GM23338 (cell line): ENCODE data around the gene HSD17B2. TPM values are rescaled to one million over a fixed set of nuclear protein-coding genes. Genes with fewer than 3 reads are reported as not detected.

Source experiments
- ATAC-seq: fragments of 200-7000 bp; cut with Tn5 transposase; 3 replicates; pipeline ENCODE4 v1.9.1; 2020
- DNase-seq: peaks from one replicate; pipeline ENCODE4 v3.0.0-alpha.2; 2015; ENCODE audit warnings: low spot score
- H2AFZ ChIP-seq: fragments of 200-600 bp; sonication (generic); 2 replicates; pipeline ENCODE4 v1.8.0; 2016; ENCODE audit warnings: antibody characterized with exemption, mild to moderate bottlenecking, moderate library complexity
- H3F3A ChIP-seq: fragments of 200-600 bp; sonication (generic); replicated peaks from 2 replicates; pipeline ENCODE4 v1.8.0; 2017; ENCODE audit warnings: antibody characterized with exemption, mixed run types, low read depth
- H3K27ac ChIP-seq: fragments of 200-600 bp; sonication (generic); 2 replicates; pipeline ENCODE4 v1.6.1; 2016; ENCODE audit warnings: low read depth
- H3K27me3 ChIP-seq: fragments of 200-600 bp; sonication (generic); 2 replicates; pipeline ENCODE4 v1.8.0; 2016; ENCODE audit warnings: mild to moderate bottlenecking, mixed run types, moderate library complexity; ENCODE audit not compliant: insufficient read depth
- H3K36me3 ChIP-seq: fragments of 200-600 bp; sonication (generic); 2 replicates; pipeline ENCODE4 v1.8.0; 2016; ENCODE audit warnings: mild to moderate bottlenecking; ENCODE audit not compliant: insufficient read depth
- H3K4me1 ChIP-seq: fragments of 200-600 bp; sonication (generic); 2 replicates; pipeline ENCODE4 v1.8.0; 2016; ENCODE audit warnings: mild to moderate bottlenecking, moderate library complexity; ENCODE audit not compliant: insufficient read depth
- H3K4me2 ChIP-seq: fragments of 200-600 bp; sonication (generic); 2 replicates; pipeline ENCODE4 v1.7.1; 2017; ENCODE audit warnings: mixed run types
- H3K4me3 ChIP-seq: fragments of 200-600 bp; sonication (generic); 2 replicates; pipeline ENCODE4 v1.6.1; 2016; ENCODE audit warnings: mixed run types
- H3K79me2 ChIP-seq: fragments of 200-600 bp; sonication (generic); replicated peaks from 2 replicates; pipeline ENCODE4 v1.8.0; 2017; ENCODE audit warnings: mild to moderate bottlenecking; ENCODE audit not compliant: insufficient read depth
- H3K9me2 ChIP-seq: fragments of 200-600 bp; sonication (generic); 2 replicates; pipeline ENCODE4 v1.8.0; 2017; ENCODE audit not compliant: insufficient read depth
- H4K20me1 ChIP-seq: fragments of 200-600 bp; sonication (generic); replicated peaks from 2 replicates; pipeline ENCODE4 v1.8.0; 2017; ENCODE audit warnings: mild to moderate bottlenecking; ENCODE audit not compliant: insufficient read depth
- H3K27ac Mint-ChIP-seq: 2 replicates; pipeline ENCODE4 v1.8.0; 2020; ENCODE audit warnings: inconsistent platforms, mild to moderate bottlenecking, moderate library complexity, mixed read lengths
- H3K27me3 Mint-ChIP-seq: 3 replicates; pipeline ENCODE4 v1.8.0; 2022; ENCODE audit warnings: low read depth, mild to moderate bottlenecking, moderate library complexity, mixed read lengths, inconsistent platforms; ENCODE audit not compliant: insufficient read depth, poor library complexity
- H3K36me3 Mint-ChIP-seq: 3 replicates; pipeline ENCODE4 v1.8.0; 2021; ENCODE audit warnings: low read depth, mild to moderate bottlenecking, inconsistent platforms, moderate library complexity, mixed read lengths
- H3K4me1 Mint-ChIP-seq: 3 replicates; pipeline ENCODE4 v1.8.0; 2020; ENCODE audit warnings: mild to moderate bottlenecking, inconsistent platforms, mixed read lengths
- H3K4me3 Mint-ChIP-seq: 3 replicates; pipeline ENCODE4 v1.8.0; 2021; ENCODE audit warnings: moderate library complexity, mild to moderate bottlenecking, inconsistent platforms, mixed read lengths
- H3K9me3 Mint-ChIP-seq: 3 replicates; pipeline ENCODE4 v1.8.0; 2020; ENCODE audit warnings: moderate library complexity, mild to moderate bottlenecking, inconsistent platforms, mixed read lengths
- CREB1 ChIP-seq: fragments of 250-450 bp; sonication (Bioruptor Pico); IDR thresholded peaks from 2 replicates; pipeline ENCODE4 v1.5.0; 2020; ENCODE audit warnings: low read depth, mild to moderate bottlenecking, moderate library complexity
- EZH2 ChIP-seq: fragments of 200-600 bp; sonication (generic); IDR thresholded peaks from one replicate; pipeline ENCODE4 v1.8.0; 2017; ENCODE audit warnings: antibody characterized with exemption, mild to moderate bottlenecking, low read depth; ENCODE audit not compliant: unreplicated experiment
- EZH2phosphoT487 ChIP-seq: fragments of 200-600 bp; sonication (generic); IDR thresholded peaks from one replicate; pipeline ENCODE4 v1.8.1; 2018; ENCODE audit warnings: antibody characterized with exemption; ENCODE audit not compliant: unreplicated experiment
- JUNB ChIP-seq: IDR thresholded peaks from one replicate; pipeline ENCODE4 v1.6.1; 2016; ENCODE audit warnings: antibody characterized with exemption; ENCODE audit not compliant: unreplicated experiment
- NANOG ChIP-seq: IDR thresholded peaks from 2 replicates; pipeline ENCODE4 v1.6.1; 2016; ENCODE audit warnings: antibody characterized with exemption, borderline replicate concordance
- POLR2AphosphoS5 ChIP-seq: IDR thresholded peaks from 2 replicates; pipeline ENCODE4 v1.6.1; 2016; ENCODE audit warnings: antibody characterized with exemption, low read depth
- REST ChIP-seq: IDR thresholded peaks from one replicate; pipeline ENCODE4 v1.6.1; 2018; ENCODE audit warnings: antibody characterized with exemption; ENCODE audit not compliant: unreplicated experiment
- STAT1 ChIP-seq: IDR thresholded peaks from one replicate; pipeline ENCODE4 v1.6.1; 2016; ENCODE audit warnings: antibody characterized with exemption; ENCODE audit not compliant: unreplicated experiment
- ZNF114 ChIP-seq: fragments of 250-450 bp; sonication (Bioruptor Pico); IDR thresholded peaks from 2 replicates; pipeline ENCODE4 v1.5.0; 2020; ENCODE audit warnings: mild to moderate bottlenecking, moderate library complexity
- polyA plus RNA-seq: library from polyadenylated mRNA; unstranded; fragments of >200 nt; fragmentation: Nextera tagmentation; extraction: Ambion mirVana; gene quantifications from 2 replicates; pipeline ENCODE4 v1.2.1, GENCODE V29; 2016
- total RNA-seq: library from RNA; depleted of rRNA; stranded (reverse); fragments of >200 nt; shearing (Covaris generic); gene quantifications from 2 replicates; pipeline ENCODE4 v1.2.3, GENCODE V29; 2014
- TF ChIP-seq, protein P1 (sequence below): fragments of 250-450 bp; sonication (Bioruptor Pico); IDR thresholded peaks from 2 replicates; pipeline ENCODE4 v1.5.0; 2020; ENCODE audit warnings: mild to moderate bottlenecking, moderate library complexity

HSD17B2 gene
- total and polyA plus RNA-seq, 2 experiments from 2014 or later: 0.29 TPM; not detected in 1

DNA sequence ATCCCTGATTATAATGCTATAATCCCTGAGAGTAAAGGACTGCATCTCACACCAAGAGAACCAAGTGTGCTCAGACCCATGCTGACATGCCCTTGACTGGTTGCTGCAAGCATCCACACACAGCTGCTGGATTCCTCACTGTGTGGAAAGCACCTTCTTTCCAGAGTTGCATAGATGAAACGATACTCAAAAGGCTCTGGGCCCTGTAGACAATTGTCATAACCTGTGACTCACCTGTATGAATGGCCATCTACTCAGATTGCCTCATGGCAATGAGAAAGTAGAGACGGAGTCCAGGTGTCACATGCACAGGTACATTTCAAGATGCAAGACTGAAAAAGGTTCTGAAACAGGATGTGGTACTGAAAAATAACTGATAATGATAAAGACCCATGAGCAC lies 76.9 kb downstream of the HSD17B2 start:
- Histone ChIP-seq H3K4me2 (no peak overlapping the region), H4K20me1 (no peaks in the 10 kb centered on the region), H2AFZ (no peak overlapping the region), H3K9me2 (no peaks in the 10 kb centered on the region; the same call in 1 of the 2 replicates), H3K27ac (no peak overlapping the region), H3K79me2 (no peaks in the 10 kb centered on the region), H3K4me3 (no peak overlapping the region), H3K4me1 (no peaks in the 10 kb centered on the region), H3K36me3 (no peaks in the 10 kb centered on the region), H3K27me3 (no peaks in the 10 kb centered on the region), H3F3A (no peaks in the 10 kb centered on the region)
- no peak for TF ChIP-seq STAT1
- TF ChIP-seq EZH2phosphoT487: no peak
- TF ChIP-seq REST: no peak
- no peak for TF ChIP-seq CREB1 (CRISPR knock-in tag)
- no peak for TF ChIP-seq POLR2AphosphoS5
- no peak for TF ChIP-seq EZH2
- TF ChIP-seq NANOG: no peak
- TF ChIP-seq ZNF114 (CRISPR knock-in tag): no peak
- TF ChIP-seq, protein P1, sequence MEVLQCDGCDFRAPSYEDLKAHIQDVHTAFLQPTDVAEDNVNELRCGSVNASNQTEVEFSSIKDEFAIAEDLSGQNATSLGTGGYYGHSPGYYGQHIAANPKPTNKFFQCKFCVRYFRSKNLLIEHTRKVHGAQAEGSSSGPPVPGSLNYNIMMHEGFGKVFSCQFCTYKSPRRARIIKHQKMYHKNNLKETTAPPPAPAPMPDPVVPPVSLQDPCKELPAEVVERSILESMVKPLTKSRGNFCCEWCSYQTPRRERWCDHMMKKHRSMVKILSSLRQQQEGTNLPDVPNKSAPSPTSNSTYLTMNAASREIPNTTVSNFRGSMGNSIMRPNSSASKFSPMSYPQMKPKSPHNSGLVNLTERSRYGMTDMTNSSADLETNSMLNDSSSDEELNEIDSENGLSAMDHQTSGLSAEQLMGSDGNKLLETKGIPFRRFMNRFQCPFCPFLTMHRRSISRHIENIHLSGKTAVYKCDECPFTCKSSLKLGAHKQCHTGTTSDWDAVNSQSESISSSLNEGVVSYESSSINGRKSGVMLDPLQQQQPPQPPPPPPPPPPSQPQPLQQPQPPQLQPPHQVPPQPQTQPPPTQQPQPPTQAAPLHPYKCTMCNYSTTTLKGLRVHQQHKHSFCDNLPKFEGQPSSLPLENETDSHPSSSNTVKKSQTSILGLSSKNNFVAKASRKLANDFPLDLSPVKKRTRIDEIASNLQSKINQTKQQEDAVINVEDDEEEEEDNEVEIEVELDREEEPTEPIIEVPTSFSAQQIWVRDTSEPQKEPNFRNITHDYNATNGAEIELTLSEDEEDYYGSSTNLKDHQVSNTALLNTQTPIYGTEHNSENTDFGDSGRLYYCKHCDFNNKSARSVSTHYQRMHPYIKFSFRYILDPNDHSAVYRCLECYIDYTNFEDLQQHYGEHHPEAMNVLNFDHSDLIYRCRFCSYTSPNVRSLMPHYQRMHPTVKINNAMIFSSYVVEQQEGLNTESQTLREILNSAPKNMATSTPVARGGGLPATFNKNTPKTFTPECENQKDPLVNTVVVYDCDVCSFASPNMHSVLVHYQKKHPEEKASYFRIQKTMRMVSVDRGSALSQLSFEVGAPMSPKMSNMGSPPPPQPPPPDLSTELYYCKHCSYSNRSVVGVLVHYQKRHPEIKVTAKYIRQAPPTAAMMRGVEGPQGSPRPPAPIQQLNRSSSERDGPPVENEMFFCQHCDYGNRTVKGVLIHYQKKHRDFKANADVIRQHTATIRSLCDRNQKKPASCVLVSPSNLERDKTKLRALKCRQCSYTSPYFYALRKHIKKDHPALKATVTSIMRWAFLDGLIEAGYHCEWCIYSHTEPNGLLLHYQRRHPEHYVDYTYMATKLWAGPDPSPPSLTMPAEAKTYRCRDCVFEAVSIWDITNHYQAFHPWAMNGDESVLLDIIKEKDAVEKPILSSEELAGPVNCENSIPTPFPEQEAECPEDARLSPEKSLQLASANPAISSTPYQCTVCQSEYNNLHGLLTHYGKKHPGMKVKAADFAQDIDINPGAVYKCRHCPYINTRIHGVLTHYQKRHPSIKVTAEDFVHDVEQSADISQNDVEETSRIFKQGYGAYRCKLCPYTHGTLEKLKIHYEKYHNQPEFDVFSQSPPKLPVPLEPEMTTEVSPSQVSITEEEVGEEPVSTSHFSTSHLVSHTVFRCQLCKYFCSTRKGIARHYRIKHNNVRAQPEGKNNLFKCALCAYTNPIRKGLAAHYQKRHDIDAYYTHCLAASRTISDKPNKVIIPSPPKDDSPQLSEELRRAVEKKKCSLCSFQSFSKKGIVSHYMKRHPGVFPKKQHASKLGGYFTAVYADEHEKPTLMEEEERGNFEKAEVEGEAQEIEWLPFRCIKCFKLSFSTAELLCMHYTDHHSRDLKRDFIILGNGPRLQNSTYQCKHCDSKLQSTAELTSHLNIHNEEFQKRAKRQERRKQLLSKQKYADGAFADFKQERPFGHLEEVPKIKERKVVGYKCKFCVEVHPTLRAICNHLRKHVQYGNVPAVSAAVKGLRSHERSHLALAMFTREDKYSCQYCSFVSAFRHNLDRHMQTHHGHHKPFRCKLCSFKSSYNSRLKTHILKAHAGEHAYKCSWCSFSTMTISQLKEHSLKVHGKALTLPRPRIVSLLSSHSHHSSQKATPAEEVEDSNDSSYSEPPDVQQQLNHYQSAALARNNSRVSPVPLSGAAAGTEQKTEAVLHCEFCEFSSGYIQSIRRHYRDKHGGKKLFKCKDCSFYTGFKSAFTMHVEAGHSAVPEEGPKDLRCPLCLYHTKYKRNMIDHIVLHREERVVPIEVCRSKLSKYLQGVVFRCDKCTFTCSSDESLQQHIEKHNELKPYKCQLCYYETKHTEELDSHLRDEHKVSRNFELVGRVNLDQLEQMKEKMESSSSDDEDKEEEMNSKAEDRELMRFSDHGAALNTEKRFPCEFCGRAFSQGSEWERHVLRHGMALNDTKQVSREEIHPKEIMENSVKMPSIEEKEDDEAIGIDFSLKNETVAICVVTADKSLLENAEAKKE (CRISPR knock-in tag): no peak
- no peak for TF ChIP-seq JUNB
- ATAC-seq (no peak), DNase-seq (no peak)
- Mint-ChIP-seq H3K27ac (no peak overlapping the region), H3K36me3 (no peaks in the 10 kb centered on the region), H3K9me3 (no peaks in the 10 kb centered on the region), H3K27me3 (peaks cover 3% of the 10 kb centered on the region), H3K4me3 (no peak overlapping the region), H3K4me1 (no peaks in the 10 kb centered on the region)
